A172 (cell line): ENCODE data around the gene COL5A2. TPM values are rescaled to one million over a fixed set of nuclear protein-coding genes. Genes with fewer than 3 reads are reported as not detected.

Source experiments
- DNase-seq: peaks from one replicate; pipeline ENCODE4 v3.0.0-alpha.2; 2015; ENCODE audit warnings: low spot score
- total RNA-seq: library from RNA; depleted of rRNA; stranded (reverse); fragments of >200 nt; shearing (Covaris generic); gene quantifications from 2 replicates; pipeline ENCODE4 v1.2.3, GENCODE V29; 2014; rRNA removed

Gene COL5A2
- total RNA-seq, 1 experiment from 2014 or later: 955 TPM

DNA sequence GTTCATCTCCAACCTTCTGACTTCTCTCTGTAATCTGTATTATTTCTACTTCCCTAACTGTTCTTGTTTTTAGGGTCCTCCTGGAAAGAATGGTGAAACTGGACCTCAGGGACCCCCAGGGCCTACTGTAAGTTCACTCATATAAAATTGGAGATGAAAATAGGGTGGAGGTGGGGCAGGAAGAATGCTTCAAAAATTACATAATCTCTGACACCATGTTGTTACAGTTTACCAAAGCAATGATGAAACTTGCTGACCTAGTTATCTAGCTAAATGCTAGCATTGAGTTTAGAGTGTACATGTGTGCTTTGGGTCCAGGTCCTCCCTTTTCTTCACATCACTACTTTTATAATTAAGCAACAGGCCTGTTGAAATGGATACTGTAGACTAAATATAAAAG lies 182.3 kb downstream of the COL5A2 start:
- no peak for DNase-seq

GRCh38 chr2:188993247-188993646 lies 186.3 kb downstream of the COL5A2 start:
- no peak for DNase-seq

DNA sequence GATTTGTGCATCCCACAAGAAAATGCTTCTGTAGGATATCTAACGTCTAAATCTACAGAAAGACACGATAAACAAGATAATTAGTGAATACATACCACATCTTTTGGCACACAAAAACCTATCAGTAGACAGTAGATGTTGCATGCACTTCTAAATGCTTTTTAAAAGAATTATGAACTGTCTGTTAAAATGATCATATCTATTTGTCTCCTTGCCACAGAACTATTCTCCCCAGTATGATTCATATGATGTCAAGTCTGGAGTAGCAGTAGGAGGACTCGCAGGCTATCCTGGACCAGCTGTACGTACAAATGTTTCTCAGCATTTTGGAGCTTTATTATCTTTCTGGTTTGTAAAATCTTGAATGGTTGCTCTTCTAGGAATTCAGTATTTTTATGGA lies 192.7 kb downstream of the COL5A2 start:
- no peak for DNase-seq

- DNase-seq: peak; percentile 85
Observed at GRCh38 chr2:188984680-188985079, 194.9 kb downstream of the COL5A2 start.

- peak; percentile 46 for DNase-seq
Observed at GRCh38 chr2:188984065-188984491, 195.5 kb downstream of the COL5A2 start.

GRCh38 chr2:188983427-188984064 lies 196.0 kb downstream of the COL5A2 start:
- DNase-seq: peak; percentile 44

Other genes starting within 250 kb of the COL5A2 start
- 563 and 691 TPM in 2 replicates for gene COL3A1, start 205.4 kb downstream of the COL5A2 start, total RNA-seq